ENCODE results near the gene HSPBAP1.

Gene HSPBAP1

GRCh38 chr3:122793568-122794416 lies at the start of gene HSPBAP1:
Gene HSPBAP1 (minus strand): TSS chr3:122793831. CDS start chr3:122793680, 151 bp downstream.
- H3K9me3 ChIP-seq (ENCODE audit: control insufficient read depth, insufficient read depth, low read length): no peaks in the 10 kb centered on the region
- peaks cover 4% of the 10 kb centered on the region; the same call in 1 of the 2 replicates for H3K4me1 ChIP-seq (ENCODE audit: insufficient read depth, low read length)
- H3K36me3 ChIP-seq (ENCODE audit: insufficient read depth, low read length): no peaks in the 10 kb centered on the region
- peak within 1 kb of the TSS; percentile 73 for H3K9ac ChIP-seq (ENCODE audit: low read depth, low read length)

- Histone ChIP-seq H3K9me3 (ENCODE audit: control insufficient read depth, insufficient read depth, low read length) (no peaks in the 10 kb centered on the region), H3K9ac (ENCODE audit: low read depth, low read length) (no peak overlapping the region), H3K4me1 (ENCODE audit: insufficient read depth, low read length) (no peaks in the 10 kb centered on the region), H3K36me3 (ENCODE audit: insufficient read depth, low read length) (no peaks in the 10 kb centered on the region)
Observed at GRCh38 chr3:122835590-122835989, 42.0 kb upstream of the HSPBAP1 start.

GRCh38 chr3:122828281-122828680 lies 34.6 kb upstream of the HSPBAP1 start:
- no peaks in the 10 kb centered on the region for H3K4me1 ChIP-seq (ENCODE audit: insufficient read depth, low read length)
- H3K9ac ChIP-seq (ENCODE audit: low read depth, low read length): no peak overlapping the region
- no peaks in the 10 kb centered on the region for H3K9me3 ChIP-seq (ENCODE audit: control insufficient read depth, insufficient read depth, low read length)
- no peaks in the 10 kb centered on the region; the same call in 1 of the 2 replicates for H3K36me3 ChIP-seq (ENCODE audit: insufficient read depth, low read length)

- H3K4me1 ChIP-seq (ENCODE audit: insufficient read depth, low read length): no peaks in the 10 kb centered on the region
- H3K9ac ChIP-seq (ENCODE audit: low read depth, low read length): no peak overlapping the region
- no peaks in the 10 kb centered on the region; the same call in 1 of the 2 replicates for H3K36me3 ChIP-seq (ENCODE audit: insufficient read depth, low read length)
- H3K9me3 ChIP-seq (ENCODE audit: control insufficient read depth, insufficient read depth, low read length): no peaks in the 10 kb centered on the region
Observed at GRCh38 chr3:122826278-122826677, 32.6 kb upstream of the HSPBAP1 start.

- Histone ChIP-seq H3K9ac (ENCODE audit: low read depth, low read length) (no peak overlapping the region), H3K36me3 (ENCODE audit: insufficient read depth, low read length) (no peaks in the 10 kb centered on the region; the same call in 1 of the 2 replicates), H3K9me3 (ENCODE audit: control insufficient read depth, insufficient read depth, low read length) (no peaks in the 10 kb centered on the region), H3K4me1 (ENCODE audit: insufficient read depth, low read length) (no peaks in the 10 kb centered on the region)
Observed at GRCh38 chr3:122825460-122825859, 31.8 kb upstream of the HSPBAP1 start.

- Histone ChIP-seq H3K9ac (ENCODE audit: low read depth, low read length) (no peak overlapping the region), H3K36me3 (ENCODE audit: insufficient read depth, low read length) (no peaks in the 10 kb centered on the region; the same call in 1 of the 2 replicates), H3K4me1 (ENCODE audit: insufficient read depth, low read length) (no peaks in the 10 kb centered on the region)
Observed at GRCh38 chr3:122824465-122825381, 31.1 kb upstream of the HSPBAP1 start.

GRCh38 chr3:122816587-122816986 lies 23.0 kb upstream of the HSPBAP1 start:
- H3K9me3 ChIP-seq (ENCODE audit: control insufficient read depth, insufficient read depth, low read length): no peaks in the 10 kb centered on the region
- no peaks in the 10 kb centered on the region for H3K4me1 ChIP-seq (ENCODE audit: insufficient read depth, low read length)
- no peaks in the 10 kb centered on the region for H3K36me3 ChIP-seq (ENCODE audit: insufficient read depth, low read length)
- H3K9ac ChIP-seq (ENCODE audit: low read depth, low read length): no peak overlapping the region

More at GRCh38 chr3:122824465-122825381, 31.1 kb upstream of the HSPBAP1 start:
- no peaks in the 10 kb centered on the region for H3K9me3 ChIP-seq (ENCODE audit: control insufficient read depth, insufficient read depth, low read length)

GRCh38 chr3:122810734-122811133 lies 17.1 kb upstream of the HSPBAP1 start:
- Histone ChIP-seq H3K36me3 (ENCODE audit: insufficient read depth, low read length) (0 out of 2 replicates have a peak, but pooled peaks cover 2% of the 10 kb centered on the region), H3K9me3 (ENCODE audit: control insufficient read depth, insufficient read depth, low read length) (no peaks in the 10 kb centered on the region), H3K4me1 (ENCODE audit: insufficient read depth, low read length) (no peaks in the 10 kb centered on the region), H3K9ac (ENCODE audit: low read depth, low read length) (no peak overlapping the region)

GRCh38 chr3:122803977-122804376 lies 10.3 kb upstream of the HSPBAP1 start:
- Histone ChIP-seq H3K9me3 (ENCODE audit: control insufficient read depth, insufficient read depth, low read length) (no peaks in the 10 kb centered on the region), H3K9ac (ENCODE audit: low read depth, low read length) (no peak overlapping the region), H3K36me3 (ENCODE audit: insufficient read depth, low read length) (0 out of 2 replicates have a peak, but pooled peaks cover 2% of the 10 kb centered on the region), H3K4me1 (ENCODE audit: insufficient read depth, low read length) (no peaks in the 10 kb centered on the region)

- no peaks in the 10 kb centered on the region for H3K36me3 ChIP-seq (ENCODE audit: insufficient read depth, low read length)
- H3K9ac ChIP-seq (ENCODE audit: low read depth, low read length): no peak overlapping the region
- no peaks in the 10 kb centered on the region for H3K9me3 ChIP-seq (ENCODE audit: control insufficient read depth, insufficient read depth, low read length)
- H3K4me1 ChIP-seq (ENCODE audit: insufficient read depth, low read length): no peaks in the 10 kb centered on the region
Observed at GRCh38 chr3:122802323-122802722, 8.7 kb upstream of the HSPBAP1 start.

GRCh38 chr3:122800706-122801237 lies 7.1 kb upstream of the HSPBAP1 start:
- H3K9me3 ChIP-seq (ENCODE audit: control insufficient read depth, insufficient read depth, low read length): no peaks in the 10 kb centered on the region
- H3K36me3 ChIP-seq (ENCODE audit: insufficient read depth, low read length): no peaks in the 10 kb centered on the region
- H3K9ac ChIP-seq (ENCODE audit: low read depth, low read length): no peak overlapping the region
- H3K4me1 ChIP-seq (ENCODE audit: insufficient read depth, low read length): no peaks in the 10 kb centered on the region

- H3K36me3 ChIP-seq (ENCODE audit: insufficient read depth, low read length): no peaks in the 10 kb centered on the region
- H3K9me3 ChIP-seq (ENCODE audit: control insufficient read depth, insufficient read depth, low read length): no peaks in the 10 kb centered on the region
- H3K4me1 ChIP-seq (ENCODE audit: insufficient read depth, low read length): no peaks in the 10 kb centered on the region
- H3K9ac ChIP-seq (ENCODE audit: low read depth, low read length): no peak overlapping the region
Observed at GRCh38 chr3:122800031-122800430, 6.4 kb upstream of the HSPBAP1 start.

- no peak overlapping the region for H3K9ac ChIP-seq (ENCODE audit: low read depth, low read length)
- H3K36me3 ChIP-seq (ENCODE audit: insufficient read depth, low read length): no peaks in the 10 kb centered on the region
- no peaks in the 10 kb centered on the region for H3K4me1 ChIP-seq (ENCODE audit: insufficient read depth, low read length)
- no peaks in the 10 kb centered on the region for H3K9me3 ChIP-seq (ENCODE audit: control insufficient read depth, insufficient read depth, low read length)
Observed at GRCh38 chr3:122799322-122799721, 5.7 kb upstream of the HSPBAP1 start.

GRCh38 chr3:122797291-122797690 lies 3.7 kb upstream of the HSPBAP1 start:
- Histone ChIP-seq H3K4me1 (ENCODE audit: insufficient read depth, low read length) (no peaks in the 10 kb centered on the region), H3K9me3 (ENCODE audit: control insufficient read depth, insufficient read depth, low read length) (no peaks in the 10 kb centered on the region), H3K9ac (ENCODE audit: low read depth, low read length) (no peak overlapping the region), H3K36me3 (ENCODE audit: insufficient read depth, low read length) (no peaks in the 10 kb centered on the region)

Data from ES-I3 (cell line).